NT2/D1 (cell line): ENCODE data around the gene KDR.

ENCODE experiments used
- YY1 ChIP-seq: IDR thresholded peaks from 2 replicates; pipeline ENCODE4 v1.6.1; 2011; ENCODE audit not compliant: insufficient read length, insufficient read depth
- ZNF274 ChIP-seq: IDR thresholded peaks from 2 replicates; pipeline ENCODE4 v1.6.1; 2011; ENCODE audit warnings: mild to moderate bottlenecking, low read depth, low read length

DNA sequence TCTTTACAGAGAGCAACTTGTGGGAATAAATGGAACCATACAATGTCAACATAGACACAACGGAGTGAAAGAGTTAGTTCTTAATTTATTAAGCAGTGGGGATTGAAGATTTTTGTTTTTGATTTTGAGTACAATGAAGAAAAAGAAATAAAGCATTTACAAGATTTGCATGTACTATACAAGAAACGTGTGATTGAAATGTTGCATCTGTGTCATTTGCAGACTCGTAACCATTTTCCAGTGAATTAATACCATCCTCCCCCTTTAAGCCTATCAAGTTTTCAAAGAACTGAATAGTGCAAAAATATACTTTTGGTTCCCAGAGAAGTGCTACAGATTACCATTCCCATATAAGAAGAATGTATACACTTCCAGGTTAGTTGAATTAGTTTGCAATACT, 8.6 kb upstream of the KDR start:
- no peak for TF ChIP-seq YY1
- no peak for TF ChIP-seq ZNF274
